CD4-positive, alpha-beta T cell treated with Interleukin-10 for 1 hour (primary cell): ENCODE data around the gene C9orf57.
"Not testable (repeated sequence)": the region's sequence is repeated elsewhere in the genome, so short reads cannot be mapped to it uniquely, and the experiment has no call there.

Experiments used
- DNase-seq: peaks from one replicate; pipeline ENCODE4 v3.0.0-alpha.2; 2020

Gene C9orf57

GRCh38 chr9:72022841-72023240, 37.6 kb downstream of the C9orf57 start:
- DNase-seq, result no peak

- no peak for DNase-seq
These were observed 47.1 kb downstream of the C9orf57 start for GRCh38 chr9:72013292-72013760.

- DNase-seq, result no peak
These were observed 47.8 kb downstream of the C9orf57 start for GRCh38 chr9:72012646-72013045.

GRCh38 chr9:72007726-72008125, 52.7 kb downstream of the C9orf57 start:
- DNase-seq, result not testable (repeated sequence)

- no peak for DNase-seq
These were observed 53.9 kb downstream of the C9orf57 start for GRCh38 chr9:72006501-72006900.

- DNase-seq, result no peak
These were observed 55.0 kb downstream of the C9orf57 start for GRCh38 chr9:72005451-72005850.
